Gastrocnemius medialis (tissue), 4 donors: ENCODE data around the gene FZD10. TPM values are rescaled to one million over a fixed set of nuclear protein-coding genes. Genes with fewer than 3 reads are reported as not detected.

Source experiments
- ATAC-seq, 2 donors: fragments of 150-250 bp; one replicate each; pipeline ENCODE4 v1.9.1; 2016
- DNase-seq, 2 donors: peaks; one replicate each; pipeline ENCODE4 v3.0.0-alpha.2; 2019
- H3K27ac ChIP-seq, 4 donors: fragments of 200-600 bp; sonication (generic); 1 replicate in 1 of 4; 2 replicates in 3 of 4; pipeline ENCODE4 v1.5.1; 2016 to 2018; ENCODE audit warnings: mild to moderate bottlenecking in 2 of 4, moderate library complexity in 1 of 4
- H3K27me3 ChIP-seq, 3 donors: fragments of 200-600 bp; sonication (generic) in 2 of 3; 1 replicate in 1 of 3; 2 replicates in 2 of 3; pipeline versions ENCODE4 v1.5.1 to v1.6.0; 2016 to 2019; ENCODE audit warnings: mild to moderate bottlenecking in 1 of 3, moderate library complexity in 1 of 3
- H3K36me3 ChIP-seq, 2 donors: fragments of 200-600 bp; sonication (generic) in 1 of 2; one replicate each; pipeline ENCODE4 v1.5.1; 2017 to 2018
- H3K4me1 ChIP-seq, 2 donors: fragments of 200-600 bp; sonication (generic) in 1 of 2; one replicate each; pipeline ENCODE4 v1.5.1; 2016 to 2017; ENCODE audit warnings: mild to moderate bottlenecking in 2 of 2
- H3K4me3 ChIP-seq, 4 donors: fragments of 200-600 bp; sonication (generic) in 3 of 4; 1 replicate in 1 of 4; 2 replicates in 3 of 4; pipeline ENCODE4 v1.5.1; 2016 to 2019; ENCODE audit warnings: mild to moderate bottlenecking in 2 of 4
- H3K9me3 ChIP-seq, 3 donors: fragments of 200-600 bp; sonication (generic) in 2 of 3; 1 replicate in 1 of 3; 2 replicates in 2 of 3; pipeline ENCODE4 v1.5.1; 2016 to 2019
- CTCF ChIP-seq, 5 experiments: fragments of 450-650 bp in 3 of 5; fragments of 200-600 bp in 2 of 5; sonication (generic) in 2 of 5; IDR thresholded peaks in 4 of 5; conservative IDR thresholded peaks in 1 of 5; 1 replicate in 4 of 5; 2 replicates in 1 of 5; pipeline ENCODE4 v1.5.1; 2016 to 2019; ENCODE audit warnings: antibody characterized with exemption in 5 of 5, mild to moderate bottlenecking in 3 of 5, moderate library complexity in 3 of 5
- POLR2A ChIP-seq, 2 donors: fragments of 450-650 bp; IDR thresholded peaks; one replicate each; pipeline ENCODE4 v1.6.1; 2017; ENCODE audit warnings: antibody characterized with exemption in 2 of 2, mild to moderate bottlenecking in 2 of 2, moderate library complexity in 2 of 2
- in situ Hi-C, 4 donors: fragments of 200-750 bp; cut with MboI; loops; one replicate each; pipeline versions ENCODE4 v1.15.0 to v1.8.0; 2017; ENCODE audit warnings: low sequenced_read_pairs in 4 of 4
- intact Hi-C: fragments of 100-400 bp; cut with DNase I; formaldehyde crosslinking; loops from one replicate; pipeline ENCODE4 v1.15.1; 2023; ENCODE audit warnings: low total_unique reads
- total RNA-seq, 4 donors: library from RNA; depleted of rRNA; stranded (reverse); fragments of >200 nt; gene quantifications; one replicate each; pipeline versions ENCODE4 v1.1.0 to v1.2.3, GENCODE V29; 2016

Gene FZD10
- total RNA-seq, 4 donors from 2014 or later: 0.15 to 2.3 (median 1.1) TPM; not detected in 1

- H3K4me1 ChIP-seq: no peaks in the 10 kb centered on the region
- H3K27me3 ChIP-seq: peaks cover 0 to 2% (median 0%) of the 10 kb centered on the region in 3 donors
- H3K36me3 ChIP-seq: no peaks in the 10 kb centered on the region
- H3K9me3 ChIP-seq: no peaks in the 10 kb centered on the region
- ATAC-seq: no peak
- in situ Hi-C loops: no loop called here
- intact Hi-C loops: no loop called here
- H3K4me3 ChIP-seq: no peak overlapping the region
- DNase-seq: no peak
- no peak overlapping the region for H3K27ac ChIP-seq
- TF ChIP-seq CTCF (IDR thresholded peaks at IDR 0.05 in 4 of 5, conservative IDR thresholded peaks at IDR 0.05 in 1 of 5) (no peak), POLR2A (IDR thresholded peaks at IDR 0.05) (no peak)
Observed at GRCh38 chr12:130170611-130171010, 8.3 kb downstream of the FZD10 start.

- Histone ChIP-seq H3K4me3 (no peak overlapping the region), H3K4me1 (no peaks in the 10 kb centered on the region), H3K27ac (no peak overlapping the region), H3K9me3 (no peaks in the 10 kb centered on the region), H3K36me3 (no peaks in the 10 kb centered on the region), H3K27me3 (no peaks in the 10 kb centered on the region)
- DNase-seq: no peak
- intact Hi-C loops (no loop called here), in situ Hi-C loops (no loop called here)
- no peak for ATAC-seq
- TF ChIP-seq CTCF (IDR thresholded peaks at IDR 0.05 in 4 of 5, conservative IDR thresholded peaks at IDR 0.05 in 1 of 5) (no peak), POLR2A (IDR thresholded peaks at IDR 0.05) (no peak)
Observed at GRCh38 chr12:130177635-130178242, 15.5 kb downstream of the FZD10 start.

GRCh38 chr12:130178282-130178681 lies 16.0 kb downstream of the FZD10 start:
- intact Hi-C loops (no loop called here), in situ Hi-C loops (no loop called here)
- Histone ChIP-seq H3K36me3 (no peaks in the 10 kb centered on the region), H3K4me1 (no peaks in the 10 kb centered on the region), H3K27ac (no peak overlapping the region), H3K27me3 (no peaks in the 10 kb centered on the region), H3K4me3 (no peak overlapping the region), H3K9me3 (no peaks in the 10 kb centered on the region)
- TF ChIP-seq CTCF (IDR thresholded peaks at IDR 0.05 in 4 of 5, conservative IDR thresholded peaks at IDR 0.05 in 1 of 5) (no peak), POLR2A (IDR thresholded peaks at IDR 0.05) (no peak)
- DNase-seq: no peak
- ATAC-seq: no peak

- H3K4me1 ChIP-seq: no peaks in the 10 kb centered on the region
- TF ChIP-seq POLR2A (IDR thresholded peaks at IDR 0.05) (no peak), CTCF (IDR thresholded peaks at IDR 0.05 in 4 of 5, conservative IDR thresholded peaks at IDR 0.05 in 1 of 5) (no peak)
- H3K36me3 ChIP-seq: no peaks in the 10 kb centered on the region
- ATAC-seq (no peak), DNase-seq (no peak)
- no peak overlapping the region for H3K27ac ChIP-seq
- H3K27me3 ChIP-seq: no peaks in the 10 kb centered on the region
- intact Hi-C loops: no loop called here
- H3K9me3 ChIP-seq: no peaks in the 10 kb centered on the region
- in situ Hi-C loops: no loop called here
- H3K4me3 ChIP-seq: no peak overlapping the region
Observed at GRCh38 chr12:130179191-130179590, 16.9 kb downstream of the FZD10 start.

- no peak for DNase-seq
- Histone ChIP-seq H3K4me3 (no peak overlapping the region), H3K4me1 (no peaks in the 10 kb centered on the region), H3K27ac (no peak overlapping the region), H3K9me3 (no peaks in the 10 kb centered on the region), H3K27me3 (no peaks in the 10 kb centered on the region), H3K36me3 (no peaks in the 10 kb centered on the region)
- no peak for ATAC-seq
- intact Hi-C loops (loop anchor here (10.0 kb wide), 1 partner anchor 55 kb away; no protein-coding TSS in a partner anchor), in situ Hi-C loops (no loop called here)
- no peak for TF ChIP-seq POLR2A (IDR thresholded peaks at IDR 0.05)
- no peak for TF ChIP-seq CTCF (IDR thresholded peaks at IDR 0.05 in 4 of 5, conservative IDR thresholded peaks at IDR 0.05 in 1 of 5)
Observed at GRCh38 chr12:130179621-130180020, 17.4 kb downstream of the FZD10 start.
